Stimulated activated naive CD8-positive, alpha-beta T cell treated with anti-CD3 and anti-CD28 coated beads, Interleukin-15, amount 100 ng/mL, for 72 hours (primary cell): ENCODE data around the gene MED12L.
A peak's percentile ranks its signal among the peaks of the same experiment; 100 is the strongest.

ENCODE experiments used
- ATAC-seq: fragments of 150-1000 bp; cut with Tn5 transposase; 2 replicates; pipeline ENCODE4 v1.10.0; 2021; ENCODE audit warnings: mild to moderate bottlenecking, moderate library complexity
- DNase-seq, 2 donors: peaks; one replicate each; pipeline ENCODE4 v3.0.0; 2021 to 2022
- H3K27ac Mint-ChIP-seq, 2 donors: one replicate each; pipeline ENCODE4 v1.8.0; 2022; ENCODE audit warnings: mild to moderate bottlenecking in 2 of 2, mixed read lengths in 2 of 2, moderate library complexity in 2 of 2
- H3K27me3 Mint-ChIP-seq: one replicate; pipeline ENCODE4 v1.8.0; 2022; ENCODE audit warnings: mixed read lengths
- H3K4me1 Mint-ChIP-seq: one replicate; pipeline ENCODE4 v1.8.0; 2022; ENCODE audit warnings: mild to moderate bottlenecking, mixed read lengths
- H3K4me3 Mint-ChIP-seq, 2 donors: one replicate each; pipeline ENCODE4 v1.8.0; 2022; ENCODE audit warnings: mild to moderate bottlenecking in 2 of 2, mixed read lengths in 2 of 2, moderate library complexity in 1 of 2
- H3K9me3 Mint-ChIP-seq, 2 donors: one replicate each; pipeline ENCODE4 v1.8.0; 2022; ENCODE audit warnings: mixed read lengths in 2 of 2

The MED12L gene

DNA sequence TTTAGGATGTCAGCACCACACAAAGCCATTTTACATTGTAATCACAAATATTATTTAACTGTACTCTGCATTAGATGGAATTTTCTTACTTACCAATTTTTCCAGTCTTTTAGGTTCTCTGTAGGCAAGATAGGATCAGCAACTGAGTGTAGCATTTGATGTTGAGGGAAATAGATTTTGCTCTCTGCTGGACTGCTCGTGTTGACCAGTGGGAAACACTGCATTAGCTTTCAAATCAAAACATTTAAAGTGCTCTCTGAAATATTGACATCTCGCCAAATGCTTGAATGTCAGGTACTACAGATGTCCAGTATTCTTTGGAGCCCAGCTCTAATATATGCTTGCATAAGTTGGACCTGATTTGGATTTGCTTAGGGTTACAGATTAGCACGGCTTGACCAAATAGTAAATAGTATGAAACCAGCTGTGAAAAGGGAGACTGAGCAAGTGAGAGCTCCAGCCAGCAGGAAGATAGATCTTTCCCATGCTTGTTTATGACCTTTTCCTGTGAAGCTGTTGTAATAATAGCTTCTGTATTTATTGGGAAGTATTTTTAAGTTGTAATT is 163.4 kb downstream of the MED12L start:
- no peak overlapping the region for H3K27ac Mint-ChIP-seq
- H3K4me1 Mint-ChIP-seq = no peaks in the 10 kb centered on the region
- no peaks in the 10 kb centered on the region for H3K9me3 Mint-ChIP-seq
- H3K27me3 Mint-ChIP-seq = no peaks in the 10 kb centered on the region
- H3K4me3 Mint-ChIP-seq = no peak overlapping the region
- ATAC-seq (no peak), DNase-seq (no peak)

DNA sequence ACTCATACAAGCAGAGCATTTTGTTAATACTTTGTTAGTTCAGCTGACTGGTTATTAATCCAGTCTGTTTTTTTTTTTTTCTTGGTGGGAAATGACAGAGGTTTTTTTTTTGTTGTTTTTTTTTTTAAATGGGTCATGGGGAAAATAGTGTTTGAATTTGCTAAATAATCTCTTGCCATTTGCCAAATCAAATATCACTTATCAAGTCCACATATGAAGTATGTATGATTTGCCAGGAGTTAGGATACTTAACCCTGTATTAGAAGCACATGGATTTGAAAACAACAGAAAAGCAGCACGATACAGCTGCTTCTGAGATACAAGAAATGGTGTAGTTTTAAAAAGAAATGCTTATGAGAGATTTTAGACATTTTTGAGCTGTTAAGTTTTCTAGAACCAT is 171.3 kb downstream of the MED12L start:
- no peak for DNase-seq
- no peaks in the 10 kb centered on the region for H3K9me3 Mint-ChIP-seq
- no peaks in the 10 kb centered on the region for H3K4me1 Mint-ChIP-seq
- H3K27me3 Mint-ChIP-seq = peaks cover 8% of the 10 kb centered on the region
- no peak overlapping the region for H3K27ac Mint-ChIP-seq
- ATAC-seq = no peak
- H3K4me3 Mint-ChIP-seq = no peak overlapping the region

DNA sequence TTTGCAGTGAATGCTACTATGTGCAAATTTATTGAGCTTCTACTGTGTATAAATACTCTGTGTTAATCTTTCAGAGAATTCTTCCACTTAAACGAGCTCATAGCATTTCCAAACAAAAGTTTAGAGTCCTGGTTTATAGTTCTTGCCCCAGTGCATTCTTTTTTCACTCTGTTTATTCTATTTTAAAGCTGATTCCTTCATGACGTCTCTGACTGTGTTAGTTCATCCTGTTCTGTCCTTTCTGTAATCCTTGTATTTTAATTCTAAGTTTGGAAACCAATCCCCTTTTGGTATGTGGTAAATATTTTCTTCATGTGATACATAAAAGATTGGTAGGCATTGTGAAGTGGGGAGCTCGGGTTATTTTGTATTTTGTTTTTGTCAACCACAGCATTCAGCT is 174.2 kb downstream of the MED12L start:
- no peaks in the 10 kb centered on the region for H3K4me1 Mint-ChIP-seq

DNA sequence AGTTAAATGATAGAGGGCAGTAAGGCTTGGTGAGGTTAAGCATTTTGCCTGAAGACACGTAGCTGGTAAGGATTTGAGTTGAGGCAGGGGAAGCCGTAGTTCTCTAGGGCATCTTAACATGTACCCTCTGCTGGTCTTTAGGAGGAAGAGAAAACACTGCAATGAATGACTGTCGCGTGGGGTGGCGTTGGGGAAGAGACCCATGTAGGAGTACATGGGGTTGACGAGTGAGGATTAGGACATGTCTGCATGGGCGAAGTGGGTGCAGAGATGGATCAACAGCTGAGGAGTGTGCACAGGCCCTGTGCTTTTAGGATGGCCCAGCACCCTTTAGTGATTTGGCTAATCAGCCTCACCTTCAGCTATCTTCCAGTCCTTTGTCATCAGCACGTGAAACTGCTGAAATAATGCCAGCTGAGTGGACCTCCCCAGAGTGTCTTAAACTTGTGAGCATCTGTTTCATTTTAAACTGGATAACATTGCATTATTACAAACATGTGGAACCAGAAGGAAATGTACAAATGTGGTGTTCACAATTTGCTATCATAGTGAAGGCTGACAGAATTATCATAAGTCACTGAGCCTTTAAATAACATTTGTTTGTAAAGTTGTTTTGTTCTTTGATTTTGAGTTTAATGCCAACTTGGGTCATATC is 177.5 kb downstream of the MED12L start:
- Mint-ChIP-seq H3K4me1 (no peaks in the 10 kb centered on the region), H3K4me3 (no peak overlapping the region), H3K27ac (peak overlapping the region in 1 of 2 donors; percentile 36), H3K9me3 (no peaks in the 10 kb centered on the region), H3K27me3 (peaks cover 8% of the 10 kb centered on the region)
- DNase-seq (no peak), ATAC-seq (no peak)

More for the DNA sequence above, 174.2 kb downstream of the MED12L start:
- DNase-seq (no peak), ATAC-seq (no peak)
- peaks cover 8% of the 10 kb centered on the region for H3K27me3 Mint-ChIP-seq
- H3K4me3 Mint-ChIP-seq = no peak overlapping the region
- H3K9me3 Mint-ChIP-seq = no peaks in the 10 kb centered on the region
- no peak overlapping the region for H3K27ac Mint-ChIP-seq

DNA sequence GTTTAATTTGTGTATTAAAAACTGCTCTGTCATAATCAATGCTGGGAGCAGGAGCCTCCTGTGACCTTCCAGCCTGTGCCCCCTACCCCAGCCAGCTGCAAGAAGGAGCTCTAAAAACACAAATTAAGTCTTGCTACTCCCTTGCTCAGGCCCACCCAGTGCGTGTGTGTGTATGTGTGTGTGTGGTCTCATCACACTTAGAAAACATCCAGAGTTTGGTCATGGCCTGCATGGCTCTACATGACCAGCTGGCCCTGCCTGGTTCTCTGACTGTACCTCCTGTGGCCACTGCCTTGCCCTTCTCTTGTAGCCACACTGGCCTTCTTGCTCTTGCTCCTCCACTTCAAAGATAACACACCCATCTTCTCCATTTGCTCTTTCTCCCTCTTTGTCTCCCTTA is 179.1 kb downstream of the MED12L start:
- H3K27me3 Mint-ChIP-seq = peaks cover 5% of the 10 kb centered on the region
- ATAC-seq (no peak), DNase-seq (no peak)
- H3K27ac Mint-ChIP-seq = no peak overlapping the region
- peaks cover 16% of the 10 kb centered on the region for H3K4me1 Mint-ChIP-seq
- peaks cover 0 to 5% of the 10 kb centered on the region in 2 donors for H3K9me3 Mint-ChIP-seq
- no peak overlapping the region for H3K4me3 Mint-ChIP-seq

DNA sequence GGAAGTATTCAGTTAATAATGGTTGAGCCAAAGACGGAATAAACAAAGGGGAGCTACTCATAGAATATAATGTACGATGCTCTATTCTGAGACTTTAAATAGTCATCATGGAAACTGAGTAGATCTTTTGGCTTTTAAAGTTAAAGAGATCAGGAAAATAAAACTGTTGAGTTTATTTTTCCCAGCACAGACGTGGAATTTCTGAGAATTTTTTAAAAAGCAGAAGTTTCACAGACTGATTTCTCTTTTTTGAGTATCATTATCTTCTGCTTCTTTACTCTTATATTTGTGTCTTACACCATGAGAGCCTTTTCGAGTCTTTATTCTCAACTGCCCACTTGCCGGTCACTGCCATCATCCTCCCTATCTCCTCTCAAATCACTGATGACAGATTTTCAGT is 179.7 kb downstream of the MED12L start:
- Mint-ChIP-seq H3K4me3 (no peak overlapping the region), H3K4me1 (peaks cover 21% of the 10 kb centered on the region), H3K27me3 (no peaks in the 10 kb centered on the region)

DNA sequence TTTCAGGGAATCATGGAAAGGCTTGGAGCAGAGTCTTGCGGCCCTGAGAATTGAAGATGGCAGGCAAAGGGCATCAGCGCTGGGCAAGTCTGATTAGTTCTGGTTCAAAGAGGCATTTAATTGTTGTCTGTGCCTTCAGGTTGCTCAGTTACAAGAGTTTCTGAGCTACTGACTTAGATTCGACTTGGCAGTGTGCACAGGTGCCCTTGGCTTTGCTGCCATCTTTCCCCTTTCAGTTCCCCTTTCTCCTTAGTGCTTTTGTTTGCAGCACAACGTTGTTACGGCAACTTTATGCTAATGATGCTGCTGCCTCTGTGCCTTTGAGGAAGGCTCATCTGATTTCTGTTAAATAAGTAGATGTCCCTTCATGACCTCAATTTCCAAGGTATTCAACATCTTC is 180.4 kb downstream of the MED12L start:
- H3K27me3 Mint-ChIP-seq = no peaks in the 10 kb centered on the region
- ATAC-seq = no peak
- no peak overlapping the region for H3K27ac Mint-ChIP-seq
- H3K4me3 Mint-ChIP-seq = no peak overlapping the region
- peaks cover 27% of the 10 kb centered on the region for H3K4me1 Mint-ChIP-seq
- H3K9me3 Mint-ChIP-seq = peaks cover 0 to 9% of the 10 kb centered on the region in 2 donors
- no peak for DNase-seq

More for the DNA sequence above, 179.7 kb downstream of the MED12L start:
- peaks cover 0 to 9% of the 10 kb centered on the region in 2 donors for H3K9me3 Mint-ChIP-seq
- no peak for DNase-seq
- no peak for ATAC-seq
- no peak overlapping the region for H3K27ac Mint-ChIP-seq

DNA sequence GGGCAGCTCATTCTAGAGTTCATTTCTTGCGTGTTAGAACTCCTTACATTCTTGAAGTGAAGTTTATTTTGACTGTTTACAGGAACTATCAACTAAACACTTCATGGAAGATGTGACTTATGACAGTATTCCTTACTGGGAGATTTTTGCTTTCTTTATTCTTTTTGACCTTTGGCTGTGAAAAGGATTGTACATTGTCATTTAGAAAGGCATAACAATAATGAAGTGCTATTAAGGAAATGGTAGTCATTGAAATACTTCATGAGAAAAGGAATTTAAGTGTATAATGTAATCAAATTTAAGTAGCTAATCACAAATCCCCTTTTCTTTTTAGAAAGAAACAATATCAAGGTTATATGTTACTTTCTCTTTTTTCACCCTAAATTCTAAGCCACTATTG is 181.6 kb downstream of the MED12L start:
- Mint-ChIP-seq H3K27me3 (no peaks in the 10 kb centered on the region), H3K9me3 (peaks cover 0 to 9% of the 10 kb centered on the region in 2 donors), H3K4me3 (no peak overlapping the region), H3K4me1 (peaks cover 32% of the 10 kb centered on the region), H3K27ac (no peak overlapping the region)
- DNase-seq = no peak
- no peak for ATAC-seq

DNA sequence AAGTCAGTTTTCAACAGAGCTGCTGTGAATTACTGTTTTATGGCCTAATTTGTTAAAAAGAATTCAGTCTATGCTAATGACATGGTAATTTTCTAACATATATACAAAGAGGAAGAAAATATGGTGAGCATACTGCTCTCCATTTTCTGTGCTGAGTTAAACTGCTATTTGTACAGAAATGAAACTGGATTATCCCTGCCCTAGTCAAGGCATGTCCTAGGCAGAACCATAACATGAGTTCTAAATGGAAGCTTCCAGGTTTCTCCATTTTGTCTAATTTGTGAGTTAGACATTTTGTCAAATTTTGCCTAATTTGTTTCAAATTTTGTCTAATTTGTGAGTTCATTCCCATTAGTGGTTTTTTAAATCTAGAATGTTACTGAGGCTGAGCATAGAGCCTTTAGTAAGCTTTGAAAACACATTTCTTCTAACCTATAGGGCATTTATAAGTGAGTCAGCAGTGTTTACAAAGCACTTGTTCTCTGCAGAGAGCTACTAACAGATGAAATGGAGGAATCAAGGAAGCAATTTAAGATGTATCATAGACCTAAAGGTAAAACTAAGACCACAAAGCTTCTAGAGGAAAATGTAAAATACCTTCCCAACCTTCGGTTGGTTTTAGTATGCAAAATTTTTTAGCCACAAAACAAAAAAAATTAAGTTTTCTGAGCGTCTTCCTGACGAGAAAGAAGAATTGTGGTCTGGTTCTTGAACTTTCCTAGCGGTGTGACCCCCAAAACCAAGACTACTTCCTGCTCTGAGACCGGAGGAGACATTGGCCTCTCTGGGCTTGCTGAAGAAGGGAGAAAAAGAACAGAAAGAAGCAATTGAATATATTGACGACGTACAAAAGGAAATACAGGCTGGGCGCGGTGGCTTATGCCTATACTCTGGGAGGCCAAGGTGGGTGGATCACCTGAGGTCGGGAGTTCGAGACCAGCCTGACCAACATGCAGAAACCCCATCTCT is 183.1 kb downstream of the MED12L start:
- ATAC-seq = peak; percentile 94
- peak; percentile 45 to 81 for DNase-seq
- H3K9me3 Mint-ChIP-seq = peaks cover 0 to 9% of the 10 kb centered on the region in 2 donors

DNA sequence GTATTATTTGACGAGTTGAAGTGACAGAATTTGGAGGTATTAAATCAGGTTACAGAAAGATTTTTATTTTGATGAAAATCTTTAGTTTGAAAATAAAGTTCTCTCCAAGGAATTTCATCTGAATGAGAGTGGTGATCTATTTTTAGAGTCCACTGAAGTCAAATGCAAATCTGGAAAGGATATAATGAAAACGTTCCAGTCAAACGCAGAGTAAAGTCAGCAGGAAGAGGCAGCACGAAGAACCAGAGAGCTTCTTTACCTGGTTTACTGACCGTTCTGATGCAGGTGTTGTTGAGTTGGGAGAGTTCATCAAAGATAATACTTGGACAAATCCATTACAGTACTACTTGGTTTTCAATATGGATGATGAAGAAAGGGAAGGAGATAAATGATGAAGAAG is 184.2 kb downstream of the MED12L start:
- Mint-ChIP-seq H3K9me3 (peaks cover 0 to 9% of the 10 kb centered on the region in 2 donors), H3K4me3 (peak overlapping the region; percentile 2 to 19), H3K27ac (peak overlapping the region in 1 of 2 donors; percentile 53), H3K27me3 (no peaks in the 10 kb centered on the region), H3K4me1 (peaks cover 38% of the 10 kb centered on the region)
- no peak for DNase-seq
- no peak for ATAC-seq

More for the DNA sequence above, 183.1 kb downstream of the MED12L start:
- Mint-ChIP-seq H3K4me1 (peaks cover 33% of the 10 kb centered on the region), H3K27me3 (no peaks in the 10 kb centered on the region), H3K27ac (peak overlapping the region; percentile 69 to 87), H3K4me3 (peak overlapping the region; percentile 59 to 74)

DNA sequence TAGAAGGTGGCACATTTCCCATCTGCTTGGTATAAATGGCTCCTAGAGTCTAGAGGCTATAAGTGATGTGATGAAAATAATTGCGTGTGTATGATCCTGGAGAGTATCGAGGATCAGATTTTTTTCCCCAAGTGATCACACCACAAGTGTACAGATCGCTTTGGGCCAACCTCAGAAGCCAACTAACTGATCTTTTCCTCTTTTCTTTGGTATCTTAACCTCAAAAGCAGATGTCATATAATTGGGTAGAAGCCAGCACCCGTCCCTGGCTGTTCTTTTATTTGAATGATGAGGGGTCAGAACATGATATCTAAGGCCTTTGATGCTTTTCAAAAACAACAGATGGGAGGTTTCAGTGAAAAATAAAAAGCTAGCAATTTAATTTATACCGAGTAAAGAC is 189.6 kb downstream of the MED12L start:
- no peak overlapping the region for H3K4me3 Mint-ChIP-seq
- no peak for DNase-seq
- no peaks in the 10 kb centered on the region for H3K27me3 Mint-ChIP-seq
- H3K27ac Mint-ChIP-seq = peak overlapping the region in 1 of 2 donors; percentile 34
- ATAC-seq = no peak
- no peaks in the 10 kb centered on the region for H3K9me3 Mint-ChIP-seq
- H3K4me1 Mint-ChIP-seq = peaks cover 63% of the 10 kb centered on the region

DNA sequence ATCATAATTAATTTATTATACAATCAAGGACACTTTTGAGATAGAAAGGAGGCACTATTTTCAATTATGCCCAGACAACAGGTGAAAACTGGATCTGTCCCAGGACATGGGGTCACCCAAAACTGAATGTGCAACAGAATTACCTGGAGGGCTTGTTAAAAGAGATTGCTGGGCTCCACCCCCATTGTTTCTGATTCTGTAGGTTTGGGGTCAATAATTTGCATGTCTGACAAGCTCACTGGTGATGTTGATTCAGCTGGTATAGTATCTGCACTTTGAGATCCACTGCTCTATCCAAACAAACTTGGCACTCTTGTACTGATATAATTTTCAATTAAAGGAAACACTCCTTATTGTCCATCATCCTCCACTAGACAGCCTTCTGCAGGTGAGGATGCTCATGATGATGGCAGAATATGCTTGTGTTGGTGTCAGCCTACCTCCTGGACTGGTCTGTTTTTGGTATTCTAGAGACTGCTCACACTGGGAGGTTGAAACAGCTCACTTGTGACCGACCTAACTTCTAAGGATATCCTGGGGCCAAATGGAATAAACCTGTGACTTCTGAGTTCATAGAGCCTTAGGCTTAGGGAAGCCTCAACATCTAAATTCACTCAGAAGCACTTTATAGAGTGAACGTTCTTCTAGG is 190.7 kb downstream of the MED12L start:
- Mint-ChIP-seq H3K4me1 (peaks cover 61% of the 10 kb centered on the region), H3K27me3 (no peaks in the 10 kb centered on the region), H3K4me3 (peak overlapping the region; percentile 14 to 76), H3K9me3 (no peaks in the 10 kb centered on the region), H3K27ac (peak overlapping the region in 1 of 2 donors; percentile 91)
- DNase-seq (no peak), ATAC-seq (peak; percentile 41)

DNA sequence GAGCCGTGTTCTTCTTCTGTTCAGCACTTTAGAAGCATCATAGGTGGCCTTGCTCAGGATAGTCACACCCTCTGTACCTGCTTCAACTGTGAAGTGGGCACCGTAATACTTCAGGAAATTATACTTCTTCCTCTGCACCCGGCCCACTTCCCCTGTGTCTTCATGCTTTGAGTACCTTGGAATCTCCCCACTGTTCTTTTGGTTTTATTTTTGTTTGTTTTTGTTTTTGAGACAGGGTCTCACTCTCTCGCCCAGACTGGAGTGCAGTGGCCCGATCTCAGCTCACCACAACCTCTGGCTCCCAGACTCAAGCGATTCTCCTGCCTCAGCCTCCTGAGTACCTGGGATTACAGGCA is 191.2 kb downstream of the MED12L start:
- peaks cover 60% of the 10 kb centered on the region for H3K4me1 Mint-ChIP-seq
- DNase-seq (peak in 1 of 2 donors; percentile 43), ATAC-seq (peak; percentile 86)
- no peaks in the 10 kb centered on the region for H3K9me3 Mint-ChIP-seq
- H3K4me3 Mint-ChIP-seq = peak overlapping the region; percentile 67 to 76
- H3K27me3 Mint-ChIP-seq = no peaks in the 10 kb centered on the region
- H3K27ac Mint-ChIP-seq = peak overlapping the region; percentile 75 to 91

DNA sequence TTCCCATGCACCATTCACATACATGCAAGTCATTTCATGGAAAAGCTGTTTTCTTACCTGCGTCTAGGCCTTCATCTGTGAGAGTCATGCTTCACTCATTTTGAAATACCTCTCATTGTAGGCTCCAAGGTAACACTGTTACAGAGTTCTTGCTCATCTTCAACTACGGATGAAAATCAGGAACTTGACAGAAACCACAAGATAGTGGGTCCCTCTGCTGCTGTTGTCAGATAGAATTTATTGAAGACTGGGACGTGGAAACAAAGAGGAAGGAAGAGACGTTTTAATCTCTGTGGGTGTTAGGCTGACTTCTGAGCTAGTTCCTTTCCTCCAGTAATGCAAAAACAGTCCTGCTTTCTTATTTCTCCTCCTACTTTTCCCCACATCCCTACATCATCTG is 192.8 kb downstream of the MED12L start, which contains the start of gene P2RY14:
P2RY14 (minus strand) TSS at position 313 of the 400 bp plus-strand sequence. CDS start 64,226 bp downstream, outside the sequence.
- ATAC-seq (peak; percentile 58), DNase-seq (no peak)
- no peaks in the 10 kb centered on the region for H3K27me3 Mint-ChIP-seq
- peak within 1 kb of the TSS; percentile 20 to 60 for H3K27ac Mint-ChIP-seq
- H3K9me3 Mint-ChIP-seq = no peaks in the 10 kb centered on the region
- peak within 1 kb of the TSS; percentile 30 to 51 for H3K4me3 Mint-ChIP-seq
- H3K4me1 Mint-ChIP-seq = peaks cover 67% of the 10 kb centered on the region

DNA sequence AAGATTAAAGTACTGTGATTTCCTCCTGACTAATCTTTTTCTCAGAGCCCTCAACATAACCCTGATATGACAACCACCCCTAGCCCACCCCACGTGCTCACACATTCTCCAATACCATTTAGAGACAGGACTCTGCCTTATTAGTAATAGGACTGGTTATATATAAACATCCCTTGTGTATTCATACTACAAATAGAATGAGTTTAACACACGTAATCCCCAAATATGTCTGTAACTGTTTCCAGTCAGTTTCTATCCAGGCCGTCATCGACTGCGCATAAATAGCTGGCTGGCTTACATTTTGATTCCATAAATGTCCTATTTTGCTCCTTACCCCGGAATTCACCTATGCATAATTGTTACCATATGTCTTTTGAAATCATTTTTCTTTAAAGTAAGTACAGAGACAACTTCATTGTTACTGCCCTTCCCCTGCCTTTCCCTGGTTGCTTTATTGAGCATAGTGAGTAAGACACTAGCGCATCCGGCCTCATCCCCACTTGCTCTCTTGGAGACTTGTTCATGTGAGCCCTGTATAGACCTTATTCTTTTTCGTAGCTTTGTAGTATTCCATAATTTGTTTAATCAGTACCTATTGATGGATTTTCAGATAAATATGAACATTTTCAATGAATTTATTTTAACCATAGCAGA is 196.3 kb downstream of the MED12L start:
- Mint-ChIP-seq H3K4me3 (no peak overlapping the region), H3K27me3 (no peaks in the 10 kb centered on the region), H3K9me3 (no peaks in the 10 kb centered on the region), H3K4me1 (peaks cover 53% of the 10 kb centered on the region), H3K27ac (no peak overlapping the region)
- no peak for DNase-seq
- no peak for ATAC-seq
